SK-N-SH treated with all-trans-retinoic acid at 6 μM for 48 hours (cell line): Measurements from ENCODE around the gene FAT4.

Experiments used
- CSRNP3 ChIP-seq: fragments of 250-450 bp; sonication (Bioruptor Pico); IDR thresholded peaks from 2 replicates; pipeline ENCODE4 v1.5.1; 2021; ENCODE audit warnings: mild to moderate bottlenecking, moderate library complexity
- PATZ1 ChIP-seq: fragments of 250-450 bp; sonication (Bioruptor Pico); IDR thresholded peaks from 2 replicates; pipeline ENCODE4 v1.8.0; 2020; ENCODE audit warnings: mild to moderate bottlenecking, moderate library complexity, borderline replicate concordance
- TOX ChIP-seq: fragments of 250-450 bp; sonication (Bioruptor Pico); IDR thresholded peaks from 2 replicates; pipeline ENCODE4 v1.8.0; 2021; ENCODE audit warnings: mild to moderate bottlenecking, moderate library complexity, borderline replicate concordance

GRCh38 chr4:125323654-125324053 is 8.9 kb downstream of the FAT4 start:
- TF ChIP-seq TOX (no peak), CSRNP3 (CRISPR knock-in tag) (no peak), PATZ1 (no peak)
